Kidney tubule cell (primary cell): Measurements from ENCODE around the gene MGAT5.
A peak's percentile ranks its signal among the peaks of the same experiment; 100 is the strongest.
"Not testable (repeated sequence)": the region's sequence is repeated elsewhere in the genome, so short reads cannot be mapped to it uniquely, and the experiment has no call there.

Source experiments
- DNase-seq: peaks from one replicate; pipeline ENCODE4 v3.0.0-alpha.2; 2018; ENCODE audit warnings: low spot score

MGAT5 gene

DNA sequence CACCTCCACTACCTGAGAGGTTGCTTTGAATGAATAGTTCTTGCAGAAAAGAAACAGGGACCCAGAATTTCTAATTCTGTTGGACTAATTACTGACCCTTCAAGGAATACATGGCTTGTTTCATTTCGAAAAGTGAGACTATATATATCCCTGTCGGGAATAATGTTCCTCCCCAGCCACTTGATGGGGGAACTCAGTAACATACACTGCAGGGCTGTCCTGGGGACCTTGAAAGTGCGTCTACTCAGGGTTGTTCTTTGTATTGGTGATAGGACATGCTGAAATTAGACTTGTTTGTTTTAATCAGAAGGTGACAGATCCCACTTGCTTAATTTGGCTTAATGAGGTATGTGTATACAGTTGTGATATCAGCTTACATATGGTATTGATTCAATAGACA is 25.5 kb downstream of the MGAT5 start:
- no peak for DNase-seq

DNA sequence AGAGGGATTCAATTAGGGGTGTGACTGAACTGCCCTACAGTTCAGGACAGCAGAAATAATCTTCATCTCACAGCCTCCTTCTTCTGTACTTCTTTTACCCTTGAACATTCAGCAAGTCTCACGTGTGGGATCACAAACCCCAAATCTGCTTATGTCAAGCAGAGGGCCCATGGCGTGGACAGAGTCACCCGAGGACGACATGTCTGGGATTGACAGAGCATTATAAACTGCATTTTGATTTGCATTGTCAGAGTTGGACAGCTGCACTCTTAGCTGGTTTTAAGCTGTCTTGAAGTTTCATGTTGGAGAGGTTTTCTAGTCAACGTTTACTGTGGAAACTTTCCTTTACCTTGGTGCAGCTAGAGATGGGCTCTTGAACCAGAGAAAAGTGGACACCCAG is 26.4 kb downstream of the MGAT5 start:
- no peak for DNase-seq

DNA sequence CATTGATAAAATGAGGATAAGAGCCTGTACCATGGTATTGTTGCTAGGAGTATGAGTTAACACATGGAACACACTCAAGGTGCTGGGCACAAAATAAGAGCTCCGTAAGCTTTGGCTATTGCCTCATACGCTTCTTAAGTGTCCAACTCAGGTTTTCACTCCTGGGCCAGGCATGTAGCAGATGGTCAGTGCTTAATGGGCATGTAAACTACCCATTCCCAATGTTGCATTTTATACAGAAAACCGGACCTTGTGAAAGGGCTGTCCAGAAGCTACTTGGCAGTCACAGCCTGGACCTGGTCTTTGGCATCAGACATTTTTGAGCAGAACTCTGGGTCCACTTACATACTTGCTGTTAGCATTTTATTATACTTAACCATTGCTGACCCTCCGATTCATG is 26.9 kb downstream of the MGAT5 start:
- no peak for DNase-seq

DNA sequence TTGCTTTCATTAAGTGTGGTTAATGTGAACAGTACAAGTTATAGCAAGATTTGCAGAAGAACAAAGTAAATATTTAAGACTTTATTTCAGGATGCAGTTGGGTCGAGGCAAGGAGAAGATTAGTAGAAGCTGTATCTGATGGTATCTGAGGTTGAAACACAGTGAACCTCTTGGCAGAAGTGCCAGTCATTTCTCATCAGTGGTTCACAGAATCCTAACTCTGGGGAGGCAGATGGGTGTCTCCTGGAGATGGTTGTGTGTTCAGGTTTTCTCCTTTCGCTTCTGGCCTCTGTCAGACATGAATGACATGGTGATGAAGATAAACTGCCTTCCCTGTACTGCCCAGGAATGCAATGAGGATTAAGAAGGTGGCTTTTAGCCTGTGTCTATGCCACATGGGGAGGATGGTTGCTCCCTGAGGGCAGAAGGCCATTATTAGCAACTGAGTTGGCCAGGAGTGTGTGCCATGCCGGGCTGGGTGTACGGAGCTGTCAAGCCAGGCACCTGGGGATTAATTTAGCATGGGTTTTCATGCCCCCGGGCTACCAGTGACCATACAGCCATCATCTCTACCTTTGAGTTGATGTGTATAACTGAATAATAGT is 28.0 kb downstream of the MGAT5 start:
- DNase-seq = no peak

DNA sequence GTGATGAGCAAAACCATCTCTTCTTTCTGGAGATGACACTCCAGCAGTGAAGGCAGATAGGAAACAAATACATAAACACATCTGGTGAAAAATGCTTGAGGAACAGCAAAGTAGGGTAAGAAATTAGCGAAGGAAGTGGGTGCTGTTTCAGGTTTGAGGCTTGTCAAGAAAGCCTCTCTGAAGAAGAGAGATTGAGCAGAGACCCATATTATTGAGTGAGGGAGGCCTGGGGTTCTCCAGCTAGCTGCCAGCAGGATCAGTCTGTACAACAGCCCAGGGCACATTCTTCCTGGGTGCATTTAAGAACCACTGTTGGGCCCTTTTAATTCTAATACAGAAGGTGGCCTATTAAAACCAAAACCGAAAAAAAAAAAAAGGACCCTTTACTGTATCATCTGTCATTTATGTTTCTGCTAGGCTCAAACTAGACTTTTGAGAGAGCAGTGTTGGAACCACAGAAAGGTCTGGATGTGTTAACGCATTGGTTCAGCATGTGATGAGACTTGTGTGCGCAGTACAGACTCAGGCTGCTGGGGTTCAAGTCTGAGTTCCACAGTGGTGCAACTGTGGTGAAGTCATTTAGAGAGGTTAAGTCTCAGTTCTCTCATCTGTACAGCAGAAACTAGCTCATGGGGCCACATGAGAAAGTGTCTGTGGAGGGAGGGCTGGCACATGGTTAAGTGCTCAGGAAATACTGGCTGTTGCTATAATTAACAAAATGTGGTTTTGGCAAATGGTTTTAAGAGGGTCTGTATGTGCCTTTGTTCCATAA is 28.9 kb downstream of the MGAT5 start:
- no peak for DNase-seq

DNA sequence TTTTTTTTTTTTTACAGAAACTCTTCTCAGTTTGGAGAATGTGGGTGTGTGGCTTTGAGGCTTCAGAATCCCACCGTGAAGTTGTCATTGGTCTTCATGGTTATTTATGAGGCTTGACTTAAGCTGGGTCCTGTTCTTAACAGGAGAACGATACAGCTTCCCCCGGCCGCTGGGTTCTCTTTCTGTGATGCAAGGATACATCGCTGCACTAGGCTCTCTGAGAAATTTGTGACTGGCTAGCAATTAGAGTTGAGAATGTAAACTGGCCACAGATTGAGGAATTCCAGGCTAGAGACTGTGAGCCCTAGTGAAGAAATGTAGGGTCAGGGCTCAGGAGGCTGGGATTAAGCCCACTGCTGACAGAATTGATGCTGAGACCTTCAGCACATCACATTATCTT is 29.8 kb downstream of the MGAT5 start:
- DNase-seq = no peak

DNA sequence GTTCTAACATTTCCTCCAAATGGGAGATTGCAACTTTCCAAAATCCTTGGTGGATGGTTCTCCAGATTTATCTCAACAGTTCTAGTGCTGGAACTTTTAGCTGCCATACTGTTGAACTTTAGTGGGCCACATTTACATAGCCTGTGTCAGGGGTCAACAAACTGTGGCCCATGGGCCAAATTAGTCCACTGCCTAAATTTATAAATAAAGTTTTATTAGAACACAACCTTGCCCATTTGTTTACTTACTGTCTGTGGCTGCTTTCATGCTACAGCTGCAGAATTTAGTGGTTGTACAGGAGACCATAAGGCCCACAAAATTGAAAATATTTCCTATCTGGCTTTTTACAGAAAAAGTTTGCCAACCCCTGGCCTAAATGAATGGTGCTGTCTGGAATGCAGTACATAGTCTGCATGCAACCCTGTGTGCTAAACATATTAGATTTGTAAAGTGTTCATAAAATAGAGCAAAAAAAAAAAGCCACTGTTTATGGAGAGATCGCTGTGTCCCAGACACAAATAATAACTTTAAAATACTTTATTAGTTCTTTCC is 30.3 kb downstream of the MGAT5 start:
- DNase-seq = no peak

DNA sequence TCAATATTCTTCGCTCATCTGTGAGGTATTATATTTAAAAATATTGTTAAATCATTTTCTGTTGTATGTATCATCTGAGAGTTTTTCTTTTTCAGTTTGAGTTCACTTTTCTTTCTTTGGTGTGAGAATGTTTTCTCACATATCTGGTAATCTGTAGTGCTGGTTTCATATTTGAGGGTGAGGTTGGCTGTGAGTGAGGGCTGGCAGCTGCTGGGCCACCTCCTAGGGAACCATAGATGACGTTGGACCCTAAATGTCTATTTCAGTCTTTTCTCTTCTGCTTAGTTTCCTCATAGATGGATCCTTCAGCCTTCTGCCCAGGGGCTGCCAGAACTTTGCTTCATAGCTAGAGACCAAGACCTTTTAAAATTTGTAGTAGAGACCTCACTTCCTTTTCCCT is 33.5 kb downstream of the MGAT5 start:
- DNase-seq = no peak

DNA sequence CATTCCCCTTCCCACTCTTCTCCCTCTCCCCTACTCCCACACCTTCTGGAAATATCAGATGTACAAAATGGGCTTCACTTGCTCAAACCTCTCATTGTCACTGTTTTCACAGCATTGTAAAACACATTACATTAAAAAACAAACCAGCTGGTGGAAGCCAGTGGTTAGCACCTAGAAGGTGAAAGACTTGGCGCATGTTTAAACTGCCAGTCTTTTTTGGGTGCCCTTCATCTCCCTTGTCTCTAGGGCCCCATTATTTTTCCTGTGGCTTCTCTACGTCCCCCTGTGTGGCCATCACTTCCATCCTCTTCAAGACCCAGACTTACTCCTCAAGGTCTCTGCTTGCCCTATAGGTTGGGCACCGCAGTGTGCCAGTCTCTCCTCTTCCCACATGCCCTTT is 34.9 kb downstream of the MGAT5 start:
- DNase-seq = no peak

DNA sequence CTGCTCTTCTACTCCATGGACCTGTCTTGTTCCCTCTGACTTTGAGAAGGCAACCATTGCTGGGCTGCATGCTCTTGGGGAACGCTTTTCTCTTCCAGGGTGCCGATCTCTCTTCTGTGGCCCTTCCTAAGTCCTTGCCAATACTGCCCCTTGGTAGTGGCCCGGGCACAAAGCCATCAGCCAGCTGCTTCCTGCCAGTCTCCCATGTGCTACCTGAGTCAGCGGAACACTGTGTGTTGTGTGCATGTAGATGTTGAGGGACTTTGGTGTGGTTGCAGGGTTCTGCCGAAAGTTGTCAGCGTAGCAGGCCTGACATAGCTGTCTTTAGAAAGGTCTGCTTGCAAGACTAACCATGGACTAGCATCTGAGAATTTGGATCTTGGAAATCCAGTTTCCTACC is 35.4 kb downstream of the MGAT5 start:
- no peak for DNase-seq

DNA sequence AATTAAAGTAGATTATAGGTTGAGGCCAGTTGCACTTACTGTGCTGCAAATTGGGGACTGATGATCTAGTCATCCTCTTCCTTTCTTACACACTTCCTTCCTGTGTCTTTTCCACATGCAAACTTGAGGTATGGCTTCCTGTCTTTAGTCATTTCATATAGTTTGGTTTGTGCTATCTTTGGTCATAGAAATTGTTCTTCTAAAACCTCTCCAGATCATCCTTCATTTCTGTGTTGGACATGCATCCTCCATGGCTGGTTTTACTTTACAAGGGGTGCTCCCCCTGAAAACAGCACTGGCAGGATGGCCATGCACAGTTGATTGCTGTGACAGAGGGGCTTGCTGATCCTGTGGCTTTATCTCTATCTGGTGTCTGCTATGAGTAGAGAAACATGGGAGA is 36.5 kb downstream of the MGAT5 start:
- DNase-seq = no peak

DNA sequence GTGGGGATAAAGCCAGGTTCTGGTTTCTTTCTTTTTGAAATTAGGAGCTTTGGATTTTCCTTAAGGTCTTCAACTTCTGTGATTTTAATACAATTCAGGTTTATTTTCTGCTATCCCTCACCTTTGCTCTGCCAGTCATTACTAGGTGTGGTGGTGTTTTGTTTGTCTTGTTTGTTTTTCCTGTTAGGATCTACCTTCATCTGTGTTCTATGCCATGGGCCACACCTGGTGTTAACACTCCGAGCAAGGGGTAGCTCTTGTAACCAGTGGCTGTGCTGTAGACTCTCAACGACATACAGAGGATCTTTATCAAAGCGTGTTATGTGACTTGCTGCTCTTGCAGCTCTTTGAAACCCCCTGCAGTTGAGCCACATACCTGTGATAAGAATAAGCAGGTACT is 38.6 kb downstream of the MGAT5 start:
- DNase-seq = no peak

DNA sequence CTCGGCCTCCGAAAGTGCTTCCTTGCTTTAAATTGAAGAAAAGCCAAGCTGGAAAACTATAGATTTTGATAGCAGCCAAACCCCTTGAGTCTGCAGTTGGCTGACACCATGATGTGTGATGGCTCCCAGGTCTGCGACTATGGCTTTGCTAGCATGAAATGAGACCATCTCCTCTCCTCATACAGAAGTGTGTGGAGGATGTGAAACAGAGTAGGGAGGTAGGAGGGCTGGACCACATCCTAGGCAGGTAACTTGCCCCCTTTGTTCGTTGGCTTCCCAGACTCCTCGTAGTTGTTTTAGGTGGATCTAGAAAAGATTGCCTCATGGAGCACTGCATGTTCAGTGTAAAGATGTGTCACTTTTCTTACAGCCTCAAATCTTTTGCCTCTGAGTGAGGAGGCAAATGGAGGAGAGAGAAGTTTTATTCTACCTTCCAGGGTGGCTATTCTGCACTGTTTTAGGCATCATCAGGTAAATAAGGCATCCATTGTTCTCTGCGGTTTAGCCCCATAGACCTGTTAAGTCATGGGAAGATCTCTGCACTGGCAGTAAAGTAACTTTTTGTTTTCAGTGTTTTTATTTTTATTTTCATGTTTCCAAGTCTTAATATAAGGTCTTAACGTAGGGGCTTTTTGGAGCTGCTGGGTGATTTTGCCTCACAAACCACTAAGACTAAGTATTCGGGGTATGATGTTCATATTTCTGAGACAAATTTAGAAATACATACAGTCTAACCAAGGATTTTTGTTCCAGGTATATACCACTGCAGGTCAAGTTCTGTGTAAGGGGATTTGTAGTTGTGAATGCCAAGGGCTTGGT is 40.1 kb downstream of the MGAT5 start:
- no peak for DNase-seq

DNA sequence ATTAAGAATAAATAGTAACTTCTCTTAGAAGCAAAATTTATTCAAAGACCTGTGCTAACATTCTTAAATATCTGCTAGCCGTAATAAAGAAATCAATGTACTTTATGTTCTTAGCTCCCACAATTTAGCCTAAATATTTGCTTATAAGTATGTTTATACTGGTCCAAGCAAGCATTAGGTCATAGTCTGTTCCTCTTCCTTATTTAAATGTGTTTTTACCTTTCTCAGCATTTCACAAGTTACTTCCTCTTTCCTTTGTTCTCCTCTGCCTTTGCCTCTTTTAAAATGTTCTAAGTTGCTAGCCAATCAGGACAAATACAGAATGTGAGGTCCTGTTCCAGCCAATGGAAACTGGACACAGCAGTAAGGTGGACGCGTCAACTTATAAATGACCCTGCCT is 40.7 kb downstream of the MGAT5 start:
- not testable (repeated sequence) for DNase-seq

DNA sequence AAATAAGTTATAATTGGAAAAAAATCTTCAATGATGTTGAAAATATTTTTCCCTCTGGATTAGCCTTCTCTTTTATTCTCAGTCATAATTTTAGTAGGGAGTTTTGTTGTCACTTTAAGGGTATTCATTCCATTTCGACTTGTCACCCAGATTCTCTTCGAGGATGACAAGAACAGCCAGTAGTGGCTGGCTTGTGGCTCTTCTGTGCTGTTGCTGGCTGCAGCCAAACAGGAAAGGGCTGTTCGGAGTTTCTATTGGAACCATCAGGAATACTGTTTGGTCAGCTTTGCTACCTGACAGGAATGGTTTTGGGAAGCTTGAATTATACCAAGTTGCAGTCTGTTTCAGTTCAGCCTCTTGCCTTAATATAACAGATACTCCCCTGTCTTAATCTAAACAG is 41.6 kb downstream of the MGAT5 start:
- DNase-seq = no peak

DNA sequence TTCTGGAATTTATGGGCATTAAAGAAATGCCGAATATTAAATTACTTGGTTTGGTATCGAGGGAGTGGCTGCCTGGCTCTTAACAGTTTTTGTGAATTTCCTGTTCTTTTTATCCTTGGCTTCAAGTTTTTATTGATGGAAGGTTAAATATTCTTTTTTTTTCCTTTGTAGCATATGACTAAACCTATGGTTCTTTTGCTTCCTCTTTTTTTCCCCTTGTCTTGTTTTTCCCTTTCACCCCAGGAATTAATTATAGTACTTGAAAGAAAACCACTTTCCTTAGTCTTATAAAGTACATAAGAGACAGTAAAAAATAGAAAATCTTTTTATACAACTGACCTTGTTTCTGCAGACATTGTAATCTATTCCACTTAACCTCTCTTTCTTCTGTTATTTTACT is 42.4 kb downstream of the MGAT5 start:
- no peak for DNase-seq

DNA sequence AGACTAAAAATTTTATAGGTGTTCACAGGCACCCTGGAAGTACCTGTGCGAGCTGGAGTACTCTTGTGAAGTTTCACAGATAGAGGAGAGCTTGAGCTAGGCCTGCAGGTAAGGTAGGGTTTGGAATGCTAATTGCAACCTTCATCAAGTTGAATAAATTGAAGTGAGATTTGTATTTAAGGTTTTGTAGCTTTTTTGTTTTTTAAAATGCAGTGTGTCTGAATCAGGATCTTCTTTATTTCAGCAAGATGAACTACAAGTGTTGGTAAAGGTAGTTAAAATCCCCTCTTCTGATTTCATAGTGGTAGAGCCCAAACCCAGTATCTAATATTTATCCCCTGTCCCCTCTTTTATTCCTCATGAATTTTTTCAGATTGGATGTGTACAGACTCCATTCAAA is 45.5 kb downstream of the MGAT5 start:
- no peak for DNase-seq

DNA sequence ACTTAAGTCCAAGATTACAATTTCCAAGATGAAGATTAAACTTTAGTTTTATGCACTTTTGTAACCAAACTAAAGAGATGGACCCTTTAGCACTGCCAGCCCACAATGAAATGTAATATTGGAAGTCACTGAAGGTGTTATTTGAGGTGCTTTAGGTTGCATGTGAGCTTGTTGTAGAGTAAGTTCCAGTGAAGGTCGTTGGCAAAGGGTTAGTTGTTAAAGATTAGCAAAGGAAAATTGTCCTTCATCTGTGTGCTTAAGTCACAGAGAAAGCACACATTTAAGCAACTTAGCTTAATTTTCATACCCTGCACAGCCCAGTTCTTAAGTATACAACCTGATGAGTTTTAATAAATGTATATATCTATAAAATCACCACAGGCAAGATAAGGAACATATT is 46.7 kb downstream of the MGAT5 start:
- no peak for DNase-seq

DNA sequence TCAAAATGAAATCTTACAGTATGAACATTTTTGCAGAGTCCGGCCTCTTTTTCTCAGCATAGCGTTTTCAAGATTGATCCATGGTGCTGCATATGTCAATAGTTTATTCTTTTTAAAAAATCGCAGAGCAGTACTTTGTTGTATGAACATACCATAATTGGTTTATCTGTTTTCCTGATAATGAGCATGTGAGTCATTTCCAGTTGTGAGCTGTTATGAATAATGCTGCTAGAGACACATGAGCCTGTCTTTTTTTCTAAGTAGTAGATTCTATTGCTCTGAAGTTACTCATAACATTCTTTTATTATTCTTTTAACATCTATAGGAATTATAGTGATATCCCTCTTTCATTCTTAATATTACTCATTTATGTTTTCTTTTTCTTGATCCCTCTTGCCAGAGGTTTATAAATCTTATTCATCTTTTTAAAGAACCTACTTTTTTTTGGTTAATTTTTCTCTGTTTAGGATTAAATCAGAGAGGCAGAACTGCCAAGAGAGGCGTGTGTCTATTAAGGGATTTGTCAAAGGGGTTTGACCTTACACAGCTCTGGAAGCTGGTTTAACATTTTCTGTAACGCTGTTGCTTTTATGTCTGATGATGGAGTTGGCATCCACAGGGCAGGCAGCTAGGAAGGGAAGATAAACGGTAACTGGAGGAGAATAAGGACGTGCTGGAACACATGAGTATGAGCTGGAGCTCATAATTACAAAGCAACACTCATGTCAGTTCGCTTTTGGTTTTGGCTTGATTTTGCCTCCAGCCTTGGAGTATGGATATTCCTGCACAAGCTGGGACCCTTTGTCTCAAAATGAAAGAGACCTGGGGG is 47.4 kb downstream of the MGAT5 start:
- no peak for DNase-seq

DNA sequence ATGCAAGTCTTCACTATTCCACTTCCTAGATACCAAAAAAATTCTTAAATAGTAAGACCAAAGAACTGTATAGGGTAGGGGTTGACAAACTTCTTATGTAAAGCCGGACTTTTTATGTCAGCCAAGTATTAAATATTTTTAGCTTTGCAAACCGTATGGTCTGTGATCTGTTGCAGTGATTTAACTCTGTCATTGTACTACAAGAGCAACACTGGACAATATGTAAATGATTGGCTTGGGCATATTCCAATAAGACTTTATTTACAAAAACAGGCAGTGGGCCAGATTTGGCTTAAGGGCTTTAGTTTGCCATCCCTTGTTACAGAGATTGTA is 48.0 kb downstream of the MGAT5 start:
- DNase-seq = no peak

DNA sequence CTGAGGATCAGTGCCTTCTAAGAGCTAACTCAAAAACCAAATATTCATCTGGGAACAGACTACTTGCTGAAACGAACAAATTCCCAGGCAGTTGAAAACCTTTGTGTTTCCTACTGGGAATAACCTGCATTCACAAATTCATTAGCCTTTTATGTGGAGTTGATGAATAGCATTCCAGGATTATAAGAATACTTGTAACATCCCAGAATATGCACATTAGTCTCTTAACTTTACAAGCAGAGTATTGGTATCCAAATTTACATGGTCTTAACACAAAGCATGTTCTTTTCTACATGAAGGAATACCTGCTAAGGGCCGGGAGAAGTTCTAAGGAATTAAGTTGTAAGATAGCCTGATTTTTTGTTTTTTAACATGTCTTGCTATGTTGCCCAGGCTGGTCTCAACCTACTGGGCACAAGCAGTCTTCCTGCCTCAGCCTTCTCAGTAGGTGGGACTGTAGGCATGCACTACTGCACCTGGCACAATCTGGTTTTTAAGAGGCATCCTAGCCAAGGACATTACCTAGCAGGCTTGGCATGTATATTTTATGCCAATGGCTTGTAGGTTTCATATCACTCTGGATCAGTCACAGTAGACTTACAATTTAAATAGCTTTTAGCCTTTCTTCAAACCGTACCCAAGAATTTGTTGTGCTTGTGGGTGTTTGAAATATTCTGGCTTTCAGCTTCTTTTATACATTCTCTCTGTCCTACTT is 50.7 kb downstream of the MGAT5 start:
- peak; percentile 30 for DNase-seq

DNA sequence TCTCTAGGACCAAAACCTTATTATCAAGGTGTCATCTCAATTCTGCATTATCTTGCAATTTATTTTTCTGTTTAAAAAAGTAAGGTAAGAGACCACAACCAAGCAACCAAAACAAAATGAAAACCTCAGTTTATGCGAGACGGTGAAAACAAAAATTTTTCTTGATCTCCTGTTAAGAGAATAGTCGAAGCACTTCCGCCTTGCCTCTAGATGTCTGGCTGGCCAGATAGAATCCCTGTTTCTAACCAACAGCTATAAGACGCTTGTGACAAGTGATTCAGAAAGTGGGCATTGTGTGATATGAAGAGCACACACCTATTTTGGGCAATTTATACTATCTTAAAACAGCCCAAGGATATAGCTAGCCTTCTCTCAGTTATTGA is 51.2 kb downstream of the MGAT5 start:
- no peak for DNase-seq
